ENCODE data around the gene KCNQ1.

The KCNQ1 gene

DNA sequence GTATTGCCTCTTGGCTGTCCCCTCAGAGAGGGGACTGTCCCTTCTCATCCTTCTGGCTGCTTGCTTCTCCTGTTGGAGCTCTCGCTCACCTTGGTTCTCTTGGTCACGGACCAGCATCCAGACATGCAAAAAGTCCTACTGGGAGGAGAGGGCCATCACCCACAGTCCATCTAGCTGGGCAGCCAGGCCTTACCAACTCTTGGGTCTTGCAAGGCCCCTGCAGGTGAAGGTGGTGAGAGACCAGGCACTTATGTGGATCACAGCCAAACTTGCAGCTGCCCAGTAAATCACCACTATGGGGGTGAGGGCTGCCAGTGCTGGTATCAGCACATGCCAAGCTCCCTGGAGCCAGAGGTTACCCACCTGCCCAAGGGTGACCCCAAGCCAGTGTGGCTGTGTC, 218.7 kb downstream of the KCNQ1 start:
- no peak for TF ChIP-seq CTCF (IDR thresholded peaks at IDR 0.05; ENCODE audit: low read depth, low read length)
- no peak overlapping the region for H3K27ac ChIP-seq
- no peaks in the 10 kb centered on the region for H3K27me3 ChIP-seq (ENCODE audit: insufficient read depth, low read depth, severe bottlenecking)
- no peak overlapping the region for H3K4me3 ChIP-seq (ENCODE audit: low read depth, low read length)
- no peaks in the 10 kb centered on the region; the same call in 1 of the 2 replicates for H3K36me3 ChIP-seq
- H3K9me3 ChIP-seq (ENCODE audit: severe bottlenecking): peaks cover 14% of the 10 kb centered on the region
- DNase-seq: no peak

GRCh38 chr11:2663915-2664314, 219.1 kb downstream of the KCNQ1 start:
- DNase-seq: peak; percentile 2
- Histone ChIP-seq H3K36me3 (no peaks in the 10 kb centered on the region; the same call in 1 of the 2 replicates), H3K27ac (no peak overlapping the region), H3K27me3 (ENCODE audit: insufficient read depth, low read depth, severe bottlenecking) (no peaks in the 10 kb centered on the region), H3K4me3 (ENCODE audit: low read depth, low read length) (no peak overlapping the region), H3K9me3 (ENCODE audit: severe bottlenecking) (peaks cover 14% of the 10 kb centered on the region)
- TF ChIP-seq CTCF (IDR thresholded peaks at IDR 0.05; ENCODE audit: low read depth, low read length): no peak

- Histone ChIP-seq H3K27me3 (ENCODE audit: insufficient read depth, low read depth, severe bottlenecking) (no peaks in the 10 kb centered on the region), H3K36me3 (no peaks in the 10 kb centered on the region; the same call in 1 of the 2 replicates), H3K9me3 (ENCODE audit: severe bottlenecking) (peaks cover 14% of the 10 kb centered on the region), H3K4me3 (ENCODE audit: low read depth, low read length) (no peak overlapping the region), H3K27ac (no peak overlapping the region)
- TF ChIP-seq CTCF (IDR thresholded peaks at IDR 0.05; ENCODE audit: low read depth, low read length): no peak
- no peak for DNase-seq
Measured at GRCh38 chr11:2664376-2664775, 219.6 kb downstream of the KCNQ1 start.

GRCh38 chr11:2664791-2665525, 220.2 kb downstream of the KCNQ1 start:
- Histone ChIP-seq H3K4me3 (ENCODE audit: low read depth, low read length) (no peak overlapping the region), H3K27me3 (ENCODE audit: insufficient read depth, low read depth, severe bottlenecking) (no peaks in the 10 kb centered on the region), H3K27ac (no peak overlapping the region), H3K36me3 (no peaks in the 10 kb centered on the region; the same call in 1 of the 2 replicates), H3K9me3 (ENCODE audit: severe bottlenecking) (peaks cover 9% of the 10 kb centered on the region)
- DNase-seq: peak; percentile 2
- TF ChIP-seq CTCF (IDR thresholded peaks at IDR 0.05; ENCODE audit: low read depth, low read length): no peak

DNA sequence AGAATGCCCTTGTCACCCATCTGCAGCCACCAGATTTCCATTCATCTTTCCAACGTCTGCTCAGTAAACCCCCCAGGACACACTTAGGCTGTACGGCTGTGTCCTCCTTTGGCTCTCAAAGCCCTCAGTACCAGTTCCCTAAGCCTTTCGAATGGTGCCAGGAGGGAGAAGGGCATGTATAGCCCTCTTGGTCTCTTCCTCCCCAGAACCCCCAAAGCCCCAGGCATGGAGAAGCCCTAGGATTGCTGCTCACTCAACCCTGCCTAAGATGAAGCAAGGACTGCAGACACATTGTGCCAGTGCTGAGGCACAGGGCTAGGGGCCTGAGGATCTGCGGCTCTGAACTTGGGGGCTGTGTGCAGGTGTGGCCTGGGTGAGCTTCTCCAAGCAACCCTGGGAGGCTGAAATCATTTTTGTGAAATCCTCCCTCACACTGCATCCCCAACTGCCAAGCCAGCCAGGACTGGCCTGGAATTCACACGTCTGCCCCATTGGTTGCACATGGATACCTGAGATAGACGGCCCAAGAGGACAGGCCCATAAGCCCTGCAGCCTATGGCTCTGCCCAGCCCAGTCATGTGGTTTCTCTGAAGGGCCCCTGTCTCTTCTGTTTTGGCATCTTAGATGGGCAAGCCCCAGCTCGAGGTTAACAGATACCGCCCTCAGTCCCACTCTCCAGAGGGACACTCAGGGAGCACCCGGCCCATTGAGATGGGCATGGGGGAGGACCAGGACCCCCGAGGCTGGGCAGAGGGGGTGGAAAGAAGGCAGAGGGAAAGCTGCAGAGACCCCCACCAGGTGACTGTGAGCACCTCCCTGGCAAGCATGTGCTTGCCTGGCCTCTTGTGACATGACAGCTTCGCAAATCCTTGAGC, 221.0 kb downstream of the KCNQ1 start:
- Histone ChIP-seq H3K27me3 (ENCODE audit: insufficient read depth, low read depth, severe bottlenecking) (no peaks in the 10 kb centered on the region), H3K4me3 (ENCODE audit: low read depth, low read length) (no peak overlapping the region), H3K9me3 (ENCODE audit: severe bottlenecking) (peaks cover 5% of the 10 kb centered on the region), H3K36me3 (no peaks in the 10 kb centered on the region; the same call in 1 of the 2 replicates), H3K27ac (no peak overlapping the region)
- no peak for TF ChIP-seq CTCF (IDR thresholded peaks at IDR 0.05; ENCODE audit: low read depth, low read length)
- DNase-seq: peak; percentile 1
